ENCODE data around the gene NEDD4L.

NEDD4L gene

DNA sequence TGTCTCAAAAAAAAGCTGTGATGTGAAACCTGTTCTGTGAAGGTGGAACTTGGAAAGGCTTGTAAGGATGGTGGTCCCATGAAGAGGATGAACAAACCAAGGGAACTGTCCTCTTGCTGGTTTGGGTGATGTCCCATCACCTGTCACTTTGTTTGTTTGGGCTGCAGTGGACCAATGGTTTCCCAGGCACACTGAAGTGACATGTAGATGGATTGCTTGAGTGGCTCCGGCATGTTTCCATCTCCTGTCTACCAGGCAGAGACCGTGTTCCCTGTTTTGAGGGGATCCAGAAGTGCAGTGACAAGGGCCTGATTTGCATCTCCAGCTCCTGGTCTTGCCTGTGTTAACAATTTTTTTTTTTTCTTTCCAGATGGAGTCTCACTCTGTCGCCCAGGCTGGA, 8.9 kb downstream of the NEDD4L start:
- no peaks in the 10 kb centered on the region for H3K4me1 Mint-ChIP-seq (ENCODE audit: low read depth)
- no peak overlapping the region for H3K27ac Mint-ChIP-seq
- H3K4me3 Mint-ChIP-seq, result no peak overlapping the region
- no peaks in the 10 kb centered on the region for H3K9me3 Mint-ChIP-seq
- H3K27me3 Mint-ChIP-seq (ENCODE audit: low read depth), result peaks cover 7% of the 10 kb centered on the region
- H3K36me3 Mint-ChIP-seq (ENCODE audit: low read depth), result no peaks in the 10 kb centered on the region
- DNase-seq (ENCODE audit: low spot score), result no peak

DNA sequence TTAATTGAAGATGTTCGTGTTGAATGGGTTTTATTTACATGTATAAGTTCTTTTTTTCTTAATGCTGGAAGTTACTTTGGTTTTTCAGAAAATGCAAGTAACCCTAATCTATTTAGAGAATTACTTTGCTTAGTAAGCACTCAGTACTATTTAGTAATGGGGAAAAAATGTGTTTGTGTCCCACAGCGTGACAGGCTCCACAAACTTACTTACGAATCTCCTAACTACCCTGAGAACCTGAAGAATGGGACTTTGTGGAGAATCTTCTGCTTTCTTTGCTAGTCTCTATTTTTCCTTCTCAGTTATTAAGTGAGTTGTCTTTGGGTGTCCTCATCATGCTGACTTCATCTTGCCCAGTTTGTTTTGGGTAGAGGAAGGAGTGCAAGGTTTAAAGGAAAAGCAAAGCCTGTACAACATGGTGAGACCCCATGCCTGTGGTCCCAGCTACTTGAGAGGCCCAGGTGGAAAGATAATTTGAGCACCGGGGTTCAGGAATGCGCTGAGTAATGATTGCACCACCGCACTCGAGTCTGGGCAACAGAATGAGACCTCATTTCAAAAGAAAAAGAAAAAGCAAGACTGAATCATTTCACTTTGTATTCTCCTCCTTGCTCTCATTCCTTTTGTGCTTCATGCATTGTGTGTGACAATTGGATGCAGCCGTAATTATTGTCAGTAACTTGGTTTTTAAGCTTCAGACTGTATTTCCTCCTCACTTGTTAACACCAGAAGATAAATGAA, 10.2 kb downstream of the NEDD4L start:
- Mint-ChIP-seq H3K4me3 (no peak overlapping the region), H3K36me3 (ENCODE audit: low read depth) (no peaks in the 10 kb centered on the region), H3K4me1 (ENCODE audit: low read depth) (no peaks in the 10 kb centered on the region), H3K9me3 (no peaks in the 10 kb centered on the region), H3K27me3 (ENCODE audit: low read depth) (peaks cover 2% of the 10 kb centered on the region), H3K27ac (no peak overlapping the region)
- no peak for DNase-seq (ENCODE audit: low spot score)

DNA sequence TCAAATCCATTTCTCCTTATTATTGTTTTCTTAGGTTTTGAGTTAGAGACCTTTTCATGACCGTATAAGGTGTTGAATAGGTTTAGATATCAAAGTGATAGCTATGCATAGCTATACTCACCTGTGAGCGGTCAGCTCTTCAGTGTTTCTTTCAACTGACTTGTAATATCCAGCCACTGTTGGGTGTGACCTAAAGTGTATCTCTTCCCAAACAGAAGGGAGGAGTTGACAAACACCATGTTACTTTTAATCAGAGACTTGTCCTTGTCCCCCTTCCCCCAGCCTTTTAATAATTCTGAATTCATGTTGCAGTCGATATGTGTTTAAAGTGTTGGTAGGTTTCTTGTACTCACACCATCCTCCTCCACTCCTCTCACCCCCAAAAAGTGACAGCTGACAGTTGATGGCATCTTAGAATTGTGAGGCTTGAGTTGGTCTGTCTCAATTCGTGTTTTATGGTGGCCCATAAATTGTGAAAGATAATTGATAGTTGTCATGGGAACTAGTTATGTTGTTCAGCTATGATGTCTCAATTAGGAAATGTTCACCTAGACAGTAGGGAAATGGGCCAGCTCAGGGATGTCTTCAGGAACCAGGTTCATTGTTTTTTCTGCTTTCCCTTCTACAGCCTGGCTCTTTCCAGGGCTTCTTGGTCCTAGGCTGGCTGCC, 12.0 kb downstream of the NEDD4L start:
- H3K4me3 Mint-ChIP-seq, result no peak overlapping the region
- H3K9me3 Mint-ChIP-seq, result no peaks in the 10 kb centered on the region
- H3K27ac Mint-ChIP-seq, result no peak overlapping the region
- H3K36me3 Mint-ChIP-seq (ENCODE audit: low read depth), result no peaks in the 10 kb centered on the region
- no peaks in the 10 kb centered on the region for H3K4me1 Mint-ChIP-seq (ENCODE audit: low read depth)
- peaks cover 2% of the 10 kb centered on the region for H3K27me3 Mint-ChIP-seq (ENCODE audit: low read depth)
- DNase-seq (ENCODE audit: low spot score), result no peak

DNA sequence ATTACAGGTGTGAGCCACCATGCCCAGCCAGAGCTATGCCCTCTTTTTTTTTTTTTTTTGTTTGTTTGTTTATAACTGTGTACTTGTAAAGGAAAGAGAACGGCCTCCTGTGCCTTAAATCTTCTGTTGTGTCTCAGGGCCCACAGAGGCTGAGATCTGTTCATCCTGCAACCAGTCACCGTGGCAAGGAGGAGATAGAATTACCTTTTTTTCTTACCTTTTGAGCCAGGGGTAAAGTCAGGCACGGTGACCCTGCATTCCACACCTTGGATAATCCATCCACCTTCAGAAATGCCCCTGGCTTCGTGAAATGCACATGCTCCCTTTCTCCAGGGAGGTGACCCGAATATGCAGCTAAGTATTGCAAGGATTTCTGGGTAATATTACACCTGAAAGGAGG, 12.8 kb downstream of the NEDD4L start:
- Mint-ChIP-seq H3K36me3 (ENCODE audit: low read depth) (no peaks in the 10 kb centered on the region), H3K4me1 (ENCODE audit: low read depth) (no peaks in the 10 kb centered on the region), H3K27ac (no peak overlapping the region), H3K4me3 (no peak overlapping the region), H3K27me3 (ENCODE audit: low read depth) (peaks cover 2% of the 10 kb centered on the region), H3K9me3 (no peaks in the 10 kb centered on the region)
- DNase-seq (ENCODE audit: low spot score), result no peak

DNA sequence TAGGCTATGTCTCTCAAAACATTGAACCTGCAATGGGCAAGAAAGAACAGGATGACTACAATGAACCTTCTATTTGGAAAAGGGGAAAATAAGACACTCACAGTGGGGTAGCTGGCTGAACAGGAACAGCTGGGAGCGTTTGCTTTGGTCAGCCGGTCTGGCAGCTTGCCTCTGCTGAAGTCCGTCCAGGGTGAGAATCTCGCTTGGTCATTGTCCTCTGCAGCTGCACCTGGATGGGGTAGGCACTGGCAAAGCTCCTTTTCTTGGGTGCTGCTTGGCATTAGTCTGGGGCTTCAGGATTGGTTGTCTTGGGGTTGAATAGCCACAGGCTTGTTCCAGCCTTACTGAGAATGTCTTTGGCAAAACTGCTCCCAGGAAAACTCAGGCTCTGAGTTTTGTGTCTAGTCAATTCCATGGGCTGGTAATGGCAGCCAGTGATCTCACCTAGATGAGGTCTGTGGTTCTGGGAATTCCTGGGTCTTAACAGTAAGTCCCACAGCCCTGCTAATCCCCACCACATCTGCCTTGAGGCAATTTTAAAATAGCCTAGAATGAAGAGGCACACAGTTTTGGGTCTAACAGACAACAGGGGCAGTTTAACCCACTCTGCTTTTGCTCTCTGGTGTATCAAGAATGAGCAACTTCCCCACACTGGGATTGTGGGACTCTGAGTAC, 13.4 kb downstream of the NEDD4L start:
- no peak for DNase-seq (ENCODE audit: low spot score)
- H3K4me3 Mint-ChIP-seq, result no peak overlapping the region
- no peaks in the 10 kb centered on the region for H3K4me1 Mint-ChIP-seq (ENCODE audit: low read depth)
- no peaks in the 10 kb centered on the region for H3K9me3 Mint-ChIP-seq
- no peak overlapping the region for H3K27ac Mint-ChIP-seq
- no peaks in the 10 kb centered on the region for H3K36me3 Mint-ChIP-seq (ENCODE audit: low read depth)
- H3K27me3 Mint-ChIP-seq (ENCODE audit: low read depth), result peaks cover 2% of the 10 kb centered on the region

DNA sequence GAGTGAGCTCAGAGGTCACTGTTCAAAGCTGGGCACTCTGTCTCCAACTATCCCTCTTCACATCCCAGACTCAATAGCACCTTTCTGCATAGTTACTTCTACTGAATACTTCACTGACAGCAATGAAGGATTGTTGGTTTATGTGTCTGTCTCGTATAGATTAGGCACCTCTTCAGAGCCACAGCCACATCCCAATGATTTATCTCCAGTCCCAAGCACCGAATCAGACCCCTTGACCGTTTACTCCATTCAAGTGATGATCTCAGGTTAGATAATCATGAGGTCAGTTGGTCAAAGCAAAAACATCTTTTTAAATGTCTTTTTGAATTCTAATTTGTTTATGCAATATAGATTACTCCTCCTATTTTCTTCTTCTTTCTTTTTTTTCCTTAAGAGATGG, 14.7 kb downstream of the NEDD4L start:
- Mint-ChIP-seq H3K27me3 (ENCODE audit: low read depth) (peaks cover 2% of the 10 kb centered on the region), H3K4me3 (no peak overlapping the region), H3K4me1 (ENCODE audit: low read depth) (no peaks in the 10 kb centered on the region), H3K27ac (no peak overlapping the region), H3K9me3 (no peaks in the 10 kb centered on the region), H3K36me3 (ENCODE audit: low read depth) (no peaks in the 10 kb centered on the region)
- DNase-seq (ENCODE audit: low spot score), result no peak

DNA sequence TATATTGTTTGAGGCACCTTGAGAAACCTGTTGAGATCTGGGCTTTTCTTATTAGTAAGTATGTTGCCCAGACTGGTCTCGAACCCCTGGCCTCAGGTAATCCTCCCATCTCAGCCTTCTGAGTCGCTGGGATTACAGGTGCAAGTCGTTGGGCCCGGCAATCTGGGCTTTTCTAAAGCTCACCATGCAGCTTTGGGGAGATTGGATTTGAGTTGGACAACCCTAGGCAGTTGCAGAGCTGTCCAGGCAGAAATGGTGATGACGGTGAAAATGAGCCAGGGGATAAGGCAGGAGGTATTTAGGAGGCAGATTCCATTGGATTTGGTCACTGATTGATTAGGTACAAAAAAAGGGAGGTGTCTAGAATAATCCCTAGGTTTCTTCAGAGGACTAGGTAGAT, 16.2 kb downstream of the NEDD4L start:
- H3K27ac Mint-ChIP-seq, result no peak overlapping the region
- H3K27me3 Mint-ChIP-seq (ENCODE audit: low read depth), result no peaks in the 10 kb centered on the region
- no peaks in the 10 kb centered on the region for H3K9me3 Mint-ChIP-seq
- no peak for DNase-seq (ENCODE audit: low spot score)
- H3K4me1 Mint-ChIP-seq (ENCODE audit: low read depth), result no peaks in the 10 kb centered on the region
- H3K4me3 Mint-ChIP-seq, result no peak overlapping the region
- no peaks in the 10 kb centered on the region for H3K36me3 Mint-ChIP-seq (ENCODE audit: low read depth)

DNA sequence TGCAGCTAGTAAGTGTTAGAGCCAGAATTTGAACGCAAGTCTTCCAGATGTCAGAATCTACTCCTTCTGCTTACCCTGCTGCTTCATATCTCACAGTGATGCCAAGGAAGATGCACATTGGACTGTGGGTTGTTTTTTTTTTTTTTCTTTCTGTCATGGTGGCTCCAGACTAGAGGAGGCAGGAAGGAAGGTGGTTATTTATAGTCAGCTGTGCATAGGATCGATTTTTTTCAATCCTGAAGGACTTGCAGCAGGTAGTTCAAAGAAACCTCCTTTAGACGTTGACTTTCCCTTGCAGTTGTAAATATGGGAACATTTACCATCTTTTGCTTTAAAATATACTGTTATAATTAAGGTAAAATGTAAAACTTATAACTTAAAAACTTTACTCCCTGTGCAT, 17.3 kb downstream of the NEDD4L start:
- Mint-ChIP-seq H3K4me1 (ENCODE audit: low read depth) (no peaks in the 10 kb centered on the region), H3K27ac (no peak overlapping the region), H3K9me3 (no peaks in the 10 kb centered on the region), H3K4me3 (no peak overlapping the region), H3K27me3 (ENCODE audit: low read depth) (no peaks in the 10 kb centered on the region), H3K36me3 (ENCODE audit: low read depth) (no peaks in the 10 kb centered on the region)
- no peak for DNase-seq (ENCODE audit: low spot score)

DNA sequence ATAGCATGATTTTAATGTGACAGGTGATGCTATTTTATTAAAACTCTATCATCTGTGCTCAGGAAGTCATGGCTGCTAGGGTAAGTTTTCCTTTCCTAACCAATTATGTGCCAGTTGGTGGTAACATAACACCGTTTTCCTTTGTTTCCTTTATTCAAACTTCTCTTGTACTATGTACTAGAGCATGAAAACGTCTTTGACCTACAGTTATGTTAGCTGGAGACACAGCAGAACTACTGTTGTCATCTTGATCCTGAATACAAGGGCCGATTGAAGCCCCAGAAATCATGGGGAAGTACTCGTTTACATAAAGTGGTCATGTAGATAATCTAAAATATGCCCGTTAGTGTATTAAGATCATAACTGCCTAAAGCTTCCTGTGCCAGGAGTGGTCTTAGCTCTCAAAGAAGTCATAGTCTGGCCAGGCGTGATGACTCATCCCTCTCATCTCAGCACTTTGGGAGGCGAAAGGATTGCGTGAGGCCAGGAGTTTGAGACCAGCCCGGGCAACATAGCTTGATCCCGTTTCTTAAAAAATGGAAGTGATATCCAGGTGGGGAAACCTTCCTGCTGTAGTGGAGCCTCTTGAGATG, 20.5 kb downstream of the NEDD4L start:
- H3K36me3 Mint-ChIP-seq (ENCODE audit: low read depth), result no peaks in the 10 kb centered on the region

DNA sequence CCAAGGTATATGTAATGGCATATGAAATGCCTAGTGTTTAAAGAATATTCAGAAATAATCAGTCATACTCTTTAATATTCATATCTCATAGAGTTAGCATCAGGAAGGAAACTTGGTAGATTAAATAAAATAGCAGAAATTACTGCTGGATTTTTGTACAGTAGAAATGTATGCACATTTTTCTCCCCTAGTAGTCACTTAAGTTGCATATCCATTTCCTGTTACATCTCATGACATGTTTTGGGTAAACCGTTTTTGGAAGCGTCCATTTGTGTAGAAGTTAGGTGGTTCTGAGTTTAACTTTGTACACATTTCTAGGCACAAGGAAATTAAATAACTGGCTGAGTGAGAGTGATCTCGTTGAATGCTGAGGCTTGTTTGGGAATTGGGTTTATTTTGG, 21.9 kb downstream of the NEDD4L start:
- Mint-ChIP-seq H3K27ac (no peak overlapping the region), H3K9me3 (no peaks in the 10 kb centered on the region), H3K27me3 (ENCODE audit: low read depth) (no peaks in the 10 kb centered on the region), H3K36me3 (ENCODE audit: low read depth) (no peaks in the 10 kb centered on the region), H3K4me3 (no peak overlapping the region), H3K4me1 (ENCODE audit: low read depth) (no peaks in the 10 kb centered on the region)
- DNase-seq (ENCODE audit: low spot score), result no peak

More for the DNA sequence above, 20.5 kb downstream of the NEDD4L start:
- H3K27me3 Mint-ChIP-seq (ENCODE audit: low read depth), result no peaks in the 10 kb centered on the region
- H3K27ac Mint-ChIP-seq, result no peak overlapping the region
- no peak overlapping the region for H3K4me3 Mint-ChIP-seq
- no peak for DNase-seq (ENCODE audit: low spot score)
- H3K9me3 Mint-ChIP-seq, result no peaks in the 10 kb centered on the region
- no peaks in the 10 kb centered on the region for H3K4me1 Mint-ChIP-seq (ENCODE audit: low read depth)

DNA sequence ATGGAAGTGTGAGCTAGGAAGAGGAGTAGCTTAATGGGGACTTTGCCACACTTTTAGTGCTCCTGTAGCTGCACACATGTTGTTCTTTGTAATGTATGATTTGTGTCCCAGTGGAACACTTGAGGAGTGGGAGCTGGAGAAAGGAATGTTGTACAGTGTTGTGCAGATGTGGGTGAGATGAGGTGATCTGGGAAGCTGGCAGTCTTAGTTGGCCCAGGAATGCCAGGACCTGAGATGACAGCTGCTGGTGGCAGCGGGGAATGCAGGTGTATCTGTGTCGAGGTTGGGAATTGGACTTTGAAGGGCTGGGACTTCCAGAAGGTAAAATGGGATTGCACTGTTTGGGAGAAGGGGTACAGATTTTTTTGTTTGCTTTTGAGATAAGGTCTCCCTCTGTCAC, 23.6 kb downstream of the NEDD4L start:
- Mint-ChIP-seq H3K27me3 (ENCODE audit: low read depth) (peaks cover 8% of the 10 kb centered on the region), H3K27ac (no peak overlapping the region), H3K4me3 (no peak overlapping the region), H3K36me3 (ENCODE audit: low read depth) (no peaks in the 10 kb centered on the region), H3K4me1 (ENCODE audit: low read depth) (no peaks in the 10 kb centered on the region), H3K9me3 (no peaks in the 10 kb centered on the region)
- no peak for DNase-seq (ENCODE audit: low spot score)

DNA sequence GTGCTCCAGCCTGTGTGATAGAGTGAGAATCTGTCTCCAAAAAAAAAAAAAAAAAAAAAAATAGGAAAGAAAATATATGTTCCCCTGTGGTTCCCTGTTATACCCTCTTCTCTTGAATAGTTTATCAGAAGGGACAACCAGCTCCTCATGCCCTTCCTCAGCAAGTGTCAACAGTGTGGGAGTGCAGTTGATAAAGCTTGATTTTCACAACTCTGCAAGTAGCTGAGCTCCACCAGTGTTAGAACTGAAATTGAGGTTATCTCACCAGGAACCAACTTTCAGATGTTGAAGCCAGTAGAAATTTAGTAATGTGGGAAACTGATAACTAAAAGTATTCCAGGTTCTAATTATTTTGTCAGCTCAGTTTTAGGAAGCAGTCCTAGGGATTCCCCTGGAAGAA, 25.1 kb downstream of the NEDD4L start:
- Mint-ChIP-seq H3K9me3 (no peaks in the 10 kb centered on the region), H3K36me3 (ENCODE audit: low read depth) (no peaks in the 10 kb centered on the region), H3K4me3 (no peak overlapping the region), H3K27me3 (ENCODE audit: low read depth) (peaks cover 8% of the 10 kb centered on the region), H3K27ac (no peak overlapping the region), H3K4me1 (ENCODE audit: low read depth) (no peaks in the 10 kb centered on the region)
- DNase-seq (ENCODE audit: low spot score), result no peak

DNA sequence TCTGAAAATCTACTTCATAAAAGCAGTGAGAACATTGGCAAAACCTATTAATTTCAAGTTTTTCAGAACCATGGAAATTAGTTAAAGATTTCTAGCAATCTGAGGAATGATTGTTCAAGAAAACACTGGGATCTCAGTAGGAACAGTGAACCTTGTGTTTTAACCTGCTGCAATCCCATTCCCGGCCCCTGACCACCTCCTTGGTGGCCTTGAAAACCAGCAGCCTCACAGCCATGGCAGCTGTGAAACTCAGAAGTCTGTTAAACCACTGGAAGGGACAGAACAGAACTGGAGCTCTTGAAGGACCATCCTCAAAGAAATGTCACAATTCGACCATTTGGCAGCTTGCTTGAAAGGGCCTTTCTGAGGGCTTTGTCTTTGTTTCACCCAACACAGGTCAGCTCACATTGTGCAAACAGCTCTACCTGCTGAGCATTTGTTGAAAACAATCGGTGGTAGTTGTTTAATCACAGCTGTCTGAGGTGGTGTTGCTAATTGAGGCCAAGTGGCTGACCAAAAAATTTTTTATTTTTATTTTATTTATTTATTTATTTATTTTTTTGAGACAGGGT, 25.8 kb downstream of the NEDD4L start:
- no peaks in the 10 kb centered on the region for H3K36me3 Mint-ChIP-seq (ENCODE audit: low read depth)
- no peak overlapping the region for H3K4me3 Mint-ChIP-seq

DNA sequence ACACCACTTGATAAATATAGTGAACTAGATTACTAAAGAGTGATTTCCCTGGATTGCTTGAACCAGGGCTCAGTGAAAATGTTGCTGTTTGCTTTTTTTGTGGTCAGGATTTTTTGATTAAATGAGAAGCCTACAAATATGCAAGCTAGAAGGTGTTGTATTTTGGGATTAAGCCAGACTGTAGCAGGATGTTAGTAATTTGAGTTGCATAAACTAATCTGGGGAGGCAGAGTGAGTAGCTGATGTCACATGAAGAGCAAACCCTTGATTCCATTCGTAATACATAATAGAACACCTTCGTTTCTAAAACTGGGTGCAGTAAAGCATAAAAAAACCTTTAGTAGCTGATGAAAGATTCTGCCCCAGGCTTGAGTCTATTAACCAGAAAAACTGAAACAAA, 32.0 kb downstream of the NEDD4L start:
- Mint-ChIP-seq H3K4me1 (ENCODE audit: low read depth) (no peaks in the 10 kb centered on the region), H3K36me3 (ENCODE audit: low read depth) (no peaks in the 10 kb centered on the region), H3K27ac (no peak overlapping the region), H3K9me3 (no peaks in the 10 kb centered on the region), H3K4me3 (no peak overlapping the region), H3K27me3 (ENCODE audit: low read depth) (peaks cover 7% of the 10 kb centered on the region)
- no peak for DNase-seq (ENCODE audit: low spot score)

More for the DNA sequence above, 25.8 kb downstream of the NEDD4L start:
- Mint-ChIP-seq H3K27me3 (ENCODE audit: low read depth) (peaks cover 8% of the 10 kb centered on the region), H3K27ac (no peak overlapping the region), H3K4me1 (ENCODE audit: low read depth) (no peaks in the 10 kb centered on the region), H3K9me3 (no peaks in the 10 kb centered on the region)
- DNase-seq (ENCODE audit: low spot score), result no peak
